Stimulated activated CD4-positive, alpha-beta T cell treated with anti-CD3 and anti-CD28 coated beads, TNF-alpha, amount 100 ng/mL, for 1 hour (primary cell): Measurements from ENCODE around the gene CSN2.

ENCODE experiments used
- DNase-seq, 3 donors: peaks; one replicate each; pipeline ENCODE4 v3.0.0-alpha.2; 2020; ENCODE audit warnings: low read depth in 3 of 3, low spot score in 1 of 3

Gene CSN2

DNA sequence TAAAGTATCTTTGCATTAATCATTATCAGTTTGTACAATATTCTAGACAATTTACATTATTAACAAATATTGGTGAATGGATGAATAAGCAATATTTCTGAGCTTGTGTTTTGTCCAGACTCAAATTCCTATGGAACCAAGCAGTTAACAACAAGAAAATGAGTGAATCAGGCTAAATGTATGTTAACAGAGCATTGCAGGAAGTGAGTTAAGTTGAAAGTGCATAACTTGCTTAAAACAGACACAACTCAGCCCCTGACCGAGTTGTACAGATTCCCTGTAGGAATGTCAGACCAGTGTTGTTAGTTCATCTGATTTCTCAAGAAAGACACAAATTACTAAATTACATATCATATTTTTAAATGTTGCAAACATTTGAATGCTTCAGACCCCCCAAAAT lies 58.4 kb downstream of the CSN2 start:
- DNase-seq: no peak
